ENCODE results near the gene HUS1. TPM values are rescaled to one million over a fixed set of nuclear protein-coding genes. Genes with fewer than 3 reads are reported as not detected.

The HUS1 gene
- total and polyA plus RNA-seq, 2 of the 13 experiments (the other 11 are each of a cell fraction or from before 2014, with no cell fraction given), result 14.8 to 16.9 TPM

DNA sequence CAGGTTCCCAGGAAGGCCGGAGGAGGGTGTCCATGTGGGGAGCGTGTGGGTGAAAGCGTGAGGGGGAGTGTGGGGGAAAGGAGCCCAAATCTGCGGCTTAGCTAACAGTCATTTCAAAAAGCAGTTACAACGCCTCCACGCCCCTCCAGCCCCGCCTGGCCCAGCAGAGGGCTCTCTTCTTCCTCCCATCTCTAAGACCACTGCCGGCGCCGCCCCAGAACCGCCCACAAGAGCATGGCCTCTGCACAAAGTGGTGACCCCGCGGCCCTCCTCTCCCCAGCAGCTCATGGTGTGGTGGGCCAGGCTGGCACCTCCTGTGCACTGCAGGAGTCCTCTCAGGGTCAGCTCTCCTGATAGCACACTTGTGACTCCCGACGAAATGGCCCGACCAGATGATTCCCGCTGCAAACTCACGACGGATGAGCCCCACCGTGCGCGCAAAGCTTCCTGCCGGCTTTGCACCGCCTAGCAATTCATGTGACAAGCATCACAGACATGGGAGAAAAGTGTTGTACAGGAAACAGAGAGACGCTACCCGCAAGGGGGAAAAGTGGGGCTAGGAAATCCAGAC is 12.4 kb upstream of the HUS1 start (continued):
- no peak for TF ChIP-seq ZNF547 (CRISPR knock-in tag; IDR thresholded peaks at IDR 0.05)
- no peak for TF ChIP-seq ZNF180 (CRISPR knock-in tag; IDR thresholded peaks at IDR 0.05; ENCODE audit: borderline replicate concordance, low read depth)
- no peak for TF ChIP-seq KLF6 (CRISPR knock-in tag; IDR thresholded peaks at IDR 0.05)
- no peak for TF ChIP-seq ZNF703 (CRISPR knock-in tag; IDR thresholded peaks at IDR 0.05; ENCODE audit: borderline replicate concordance)
- TF ChIP-seq, protein P1, sequence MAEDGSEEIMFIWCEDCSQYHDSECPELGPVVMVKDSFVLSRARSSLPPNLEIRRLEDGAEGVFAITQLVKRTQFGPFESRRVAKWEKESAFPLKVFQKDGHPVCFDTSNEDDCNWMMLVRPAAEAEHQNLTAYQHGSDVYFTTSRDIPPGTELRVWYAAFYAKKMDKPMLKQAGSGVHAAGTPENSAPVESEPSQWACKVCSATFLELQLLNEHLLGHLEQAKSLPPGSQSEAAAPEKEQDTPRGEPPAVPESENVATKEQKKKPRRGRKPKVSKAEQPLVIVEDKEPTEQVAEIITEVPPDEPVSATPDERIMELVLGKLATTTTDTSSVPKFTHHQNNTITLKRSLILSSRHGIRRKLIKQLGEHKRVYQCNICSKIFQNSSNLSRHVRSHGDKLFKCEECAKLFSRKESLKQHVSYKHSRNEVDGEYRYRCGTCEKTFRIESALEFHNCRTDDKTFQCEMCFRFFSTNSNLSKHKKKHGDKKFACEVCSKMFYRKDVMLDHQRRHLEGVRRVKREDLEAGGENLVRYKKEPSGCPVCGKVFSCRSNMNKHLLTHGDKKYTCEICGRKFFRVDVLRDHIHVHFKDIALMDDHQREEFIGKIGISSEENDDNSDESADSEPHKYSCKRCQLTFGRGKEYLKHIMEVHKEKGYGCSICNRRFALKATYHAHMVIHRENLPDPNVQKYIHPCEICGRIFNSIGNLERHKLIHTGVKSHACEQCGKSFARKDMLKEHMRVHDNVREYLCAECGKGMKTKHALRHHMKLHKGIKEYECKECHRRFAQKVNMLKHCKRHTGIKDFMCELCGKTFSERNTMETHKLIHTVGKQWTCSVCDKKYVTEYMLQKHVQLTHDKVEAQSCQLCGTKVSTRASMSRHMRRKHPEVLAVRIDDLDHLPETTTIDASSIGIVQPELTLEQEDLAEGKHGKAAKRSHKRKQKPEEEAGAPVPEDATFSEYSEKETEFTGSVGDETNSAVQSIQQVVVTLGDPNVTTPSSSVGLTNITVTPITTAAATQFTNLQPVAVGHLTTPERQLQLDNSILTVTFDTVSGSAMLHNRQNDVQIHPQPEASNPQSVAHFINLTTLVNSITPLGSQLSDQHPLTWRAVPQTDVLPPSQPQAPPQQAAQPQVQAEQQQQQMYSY (CRISPR knock-in tag; IDR thresholded peaks at IDR 0.05), result no peak
- no peak for TF ChIP-seq MBNL3 (CRISPR knock-in tag; conservative IDR thresholded peaks at IDR 0.05)
- TF ChIP-seq TAF1 (CRISPR knock-in tag; IDR thresholded peaks at IDR 0.05), result no peak
- TF ChIP-seq ZFP36 (IDR thresholded peaks at IDR 0.05; ENCODE audit: borderline replicate concordance, low read depth, low read length, partially characterized antibody), result no peak
- TF ChIP-seq ZNF790 (CRISPR knock-in tag; IDR thresholded peaks at IDR 0.05; ENCODE audit: borderline replicate concordance), result no peak
- no peak for TF ChIP-seq ZMAT3 (CRISPR knock-in tag; conservative IDR thresholded peaks at IDR 0.05)
- TF ChIP-seq, protein P2, sequence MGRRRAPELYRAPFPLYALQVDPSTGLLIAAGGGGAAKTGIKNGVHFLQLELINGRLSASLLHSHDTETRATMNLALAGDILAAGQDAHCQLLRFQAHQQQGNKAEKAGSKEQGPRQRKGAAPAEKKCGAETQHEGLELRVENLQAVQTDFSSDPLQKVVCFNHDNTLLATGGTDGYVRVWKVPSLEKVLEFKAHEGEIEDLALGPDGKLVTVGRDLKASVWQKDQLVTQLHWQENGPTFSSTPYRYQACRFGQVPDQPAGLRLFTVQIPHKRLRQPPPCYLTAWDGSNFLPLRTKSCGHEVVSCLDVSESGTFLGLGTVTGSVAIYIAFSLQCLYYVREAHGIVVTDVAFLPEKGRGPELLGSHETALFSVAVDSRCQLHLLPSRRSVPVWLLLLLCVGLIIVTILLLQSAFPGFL (CRISPR knock-in tag; IDR thresholded peaks at IDR 0.05), result no peak
- no peak for TF ChIP-seq PLRG1 (conservative IDR thresholded peaks at IDR 0.05)
- TF ChIP-seq, protein P3, sequence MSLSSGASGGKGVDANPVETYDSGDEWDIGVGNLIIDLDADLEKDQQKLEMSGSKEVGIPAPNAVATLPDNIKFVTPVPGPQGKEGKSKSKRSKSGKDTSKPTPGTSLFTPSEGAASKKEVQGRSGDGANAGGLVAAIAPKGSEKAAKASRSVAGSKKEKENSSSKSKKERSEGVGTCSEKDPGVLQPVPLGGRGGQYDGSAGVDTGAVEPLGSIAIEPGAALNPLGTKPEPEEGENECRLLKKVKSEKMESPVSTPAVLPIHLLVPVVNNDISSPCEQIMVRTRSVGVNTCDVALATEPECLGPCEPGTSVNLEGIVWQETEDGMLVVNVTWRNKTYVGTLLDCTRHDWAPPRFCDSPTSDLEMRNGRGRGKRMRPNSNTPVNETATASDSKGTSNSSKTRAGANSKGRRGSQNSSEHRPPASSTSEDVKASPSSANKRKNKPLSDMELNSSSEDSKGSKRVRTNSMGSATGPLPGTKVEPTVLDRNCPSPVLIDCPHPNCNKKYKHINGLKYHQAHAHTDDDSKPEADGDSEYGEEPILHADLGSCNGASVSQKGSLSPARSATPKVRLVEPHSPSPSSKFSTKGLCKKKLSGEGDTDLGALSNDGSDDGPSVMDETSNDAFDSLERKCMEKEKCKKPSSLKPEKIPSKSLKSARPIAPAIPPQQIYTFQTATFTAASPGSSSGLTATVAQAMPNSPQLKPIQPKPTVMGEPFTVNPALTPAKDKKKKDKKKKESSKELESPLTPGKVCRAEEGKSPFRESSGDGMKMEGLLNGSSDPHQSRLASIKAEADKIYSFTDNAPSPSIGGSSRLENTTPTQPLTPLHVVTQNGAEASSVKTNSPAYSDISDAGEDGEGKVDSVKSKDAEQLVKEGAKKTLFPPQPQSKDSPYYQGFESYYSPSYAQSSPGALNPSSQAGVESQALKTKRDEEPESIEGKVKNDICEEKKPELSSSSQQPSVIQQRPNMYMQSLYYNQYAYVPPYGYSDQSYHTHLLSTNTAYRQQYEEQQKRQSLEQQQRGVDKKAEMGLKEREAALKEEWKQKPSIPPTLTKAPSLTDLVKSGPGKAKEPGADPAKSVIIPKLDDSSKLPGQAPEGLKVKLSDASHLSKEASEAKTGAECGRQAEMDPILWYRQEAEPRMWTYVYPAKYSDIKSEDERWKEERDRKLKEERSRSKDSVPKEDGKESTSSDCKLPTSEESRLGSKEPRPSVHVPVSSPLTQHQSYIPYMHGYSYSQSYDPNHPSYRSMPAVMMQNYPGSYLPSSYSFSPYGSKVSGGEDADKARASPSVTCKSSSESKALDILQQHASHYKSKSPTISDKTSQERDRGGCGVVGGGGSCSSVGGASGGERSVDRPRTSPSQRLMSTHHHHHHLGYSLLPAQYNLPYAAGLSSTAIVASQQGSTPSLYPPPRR (CRISPR knock-in tag; IDR thresholded peaks at IDR 0.05; ENCODE audit: borderline replicate concordance), result no peak
- peak; percentile 33; the same call in 1 of the 3 replicates for TF ChIP-seq MXI1 (IDR thresholded peaks at IDR 0.05; ENCODE audit: borderline replicate concordance, low read depth, low read length)
- no peak for TF ChIP-seq SOX5 (CRISPR knock-in tag; IDR thresholded peaks at IDR 0.05; ENCODE audit: borderline replicate concordance)
